CD4-positive, alpha-beta T cell treated with Interleukin-1 beta for 1 hour (primary cell): ENCODE results near the gene YIPF3.
A peak's percentile ranks its signal among the peaks of the same experiment; 100 is the strongest.
"Not testable (repeated sequence)": the region's sequence is repeated elsewhere in the genome, so short reads cannot be mapped to it uniquely, and the experiment has no call there.

ENCODE experiments used
- DNase-seq, 2 donors: peaks; one replicate each; pipeline ENCODE4 v3.0.0-alpha.2; 2020 to 2022

YIPF3 gene

DNA sequence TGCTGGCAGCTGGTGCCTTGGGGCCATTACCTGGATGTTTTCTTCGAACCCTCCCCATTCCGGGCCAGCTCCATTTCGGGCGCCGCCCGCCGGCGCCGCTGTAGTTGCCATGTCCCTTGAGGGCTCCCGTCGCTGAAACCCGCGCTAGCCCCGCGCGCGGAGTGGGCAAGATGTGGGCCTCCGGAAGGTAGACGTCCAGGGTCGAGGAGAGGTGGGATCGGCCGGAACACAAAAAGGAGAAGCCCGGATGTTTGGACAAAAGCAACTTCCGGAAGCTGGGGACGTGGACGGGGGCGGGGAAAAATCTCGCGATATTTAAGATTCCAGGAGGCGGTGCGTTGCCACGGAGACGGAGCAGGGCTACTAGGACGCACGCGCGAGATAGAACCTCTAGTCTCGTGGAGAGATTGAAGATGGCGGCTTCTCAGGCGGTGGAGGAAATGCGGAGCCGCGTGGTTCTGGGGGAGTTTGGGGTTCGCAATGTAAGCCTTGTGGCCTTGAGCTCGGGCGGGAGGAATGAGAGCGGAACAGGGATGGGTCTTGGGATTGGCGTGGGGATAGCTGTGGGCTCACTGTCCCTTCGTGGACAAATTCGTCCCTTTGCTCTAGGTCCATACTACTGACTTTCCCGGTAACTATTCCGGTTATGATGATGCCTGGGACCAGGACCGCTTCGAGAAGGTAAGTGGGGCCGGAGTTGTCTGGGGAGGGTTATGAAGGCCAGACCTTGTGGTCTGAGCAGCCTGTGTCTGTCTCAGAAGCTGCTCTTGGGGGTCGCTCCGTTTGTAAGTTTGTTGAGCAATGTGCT is at the start of gene YIPF3, which contains the start of gene POLR1C:
YIPF3 (minus strand) TSS at position 230 of the 808 bp plus-strand sequence; CDS start at position 111, 119 bp downstream.
POLR1C (plus strand) TSS at position 393 of the 808 bp plus-strand sequence; CDS start at position 414, 21 bp downstream.
- peak; percentile 95 to 97 for DNase-seq

- DNase-seq, result no peak
Observed at GRCh38 chr6:43559328-43559727, 42.6 kb upstream of the YIPF3 start.

DNA sequence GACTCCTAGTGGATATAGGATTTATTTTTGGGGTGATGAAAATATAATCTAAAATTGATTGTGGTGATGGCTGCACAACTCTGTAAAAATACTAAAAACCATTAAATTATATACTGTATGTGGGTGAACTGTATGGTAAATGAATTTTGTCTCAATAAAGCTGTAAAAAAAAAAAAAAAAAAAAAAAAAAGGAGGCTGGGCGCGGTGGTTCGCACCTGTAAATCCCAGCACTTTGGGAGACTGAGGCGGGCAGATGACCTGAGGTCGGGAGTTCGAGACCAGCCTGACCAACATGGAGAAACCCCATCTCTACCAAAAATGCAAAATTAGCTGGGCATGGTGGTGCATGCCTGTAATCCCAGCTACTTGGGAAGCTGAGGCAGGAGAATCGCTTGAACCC is 40.9 kb upstream of the YIPF3 start:
- not testable (repeated sequence) for DNase-seq

DNA sequence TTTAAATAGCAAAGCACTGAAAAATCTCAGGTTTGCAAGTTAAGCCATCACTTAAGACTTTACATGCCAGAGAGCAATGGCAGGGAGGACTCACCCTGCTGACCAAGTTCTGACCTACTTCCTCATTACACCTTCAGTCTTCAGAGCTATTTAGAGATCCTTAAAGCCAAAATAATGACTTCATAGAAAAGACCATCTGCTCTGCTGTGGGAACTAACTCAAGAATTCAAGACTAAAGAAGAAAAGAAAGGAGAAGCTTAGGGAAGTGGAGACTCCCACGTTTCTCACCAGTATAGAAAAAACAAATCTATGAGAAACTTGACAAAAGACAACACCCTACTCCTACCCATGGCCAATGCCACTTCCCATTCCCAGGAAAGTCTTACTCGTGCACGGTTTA is 30.5 kb upstream of the YIPF3 start:
- no peak for DNase-seq

GRCh38 chr6:43544461-43544860 is 27.7 kb upstream of the YIPF3 start:
- DNase-seq, result peak in 1 of 2 donors; percentile 6

DNA sequence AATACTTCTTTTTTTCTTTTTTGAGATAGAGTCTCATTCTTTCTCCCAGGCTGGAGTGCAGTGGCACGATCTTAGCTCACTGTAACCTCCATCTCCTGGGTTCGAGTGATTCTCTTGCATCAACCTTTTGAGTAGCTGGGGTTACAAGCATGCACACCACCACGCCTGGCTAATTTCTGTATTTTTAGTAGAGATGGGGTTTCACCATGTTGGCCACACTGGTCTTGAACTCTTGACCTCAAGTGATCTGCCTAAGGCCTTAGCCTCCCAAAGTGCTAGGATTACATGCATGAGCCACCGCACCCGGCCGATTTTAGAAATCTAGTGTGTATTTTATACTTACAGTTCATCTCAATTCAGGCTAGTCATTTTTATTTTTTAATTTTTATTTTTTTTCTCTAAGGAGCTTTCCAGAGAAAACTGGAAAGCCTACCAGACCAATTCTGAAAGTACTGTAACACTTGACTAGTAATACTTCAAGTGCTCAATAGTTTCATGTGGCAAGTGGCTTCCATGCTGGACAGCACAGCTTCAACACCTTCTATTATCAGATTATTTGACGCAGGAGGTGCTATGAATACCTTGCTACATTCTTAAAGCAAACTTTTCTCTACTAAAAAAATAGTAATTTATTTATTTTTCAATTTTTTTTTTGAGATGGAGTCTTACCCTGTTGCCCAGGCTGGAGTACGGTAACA is 25.2 kb upstream of the YIPF3 start:
- no peak for DNase-seq

DNA sequence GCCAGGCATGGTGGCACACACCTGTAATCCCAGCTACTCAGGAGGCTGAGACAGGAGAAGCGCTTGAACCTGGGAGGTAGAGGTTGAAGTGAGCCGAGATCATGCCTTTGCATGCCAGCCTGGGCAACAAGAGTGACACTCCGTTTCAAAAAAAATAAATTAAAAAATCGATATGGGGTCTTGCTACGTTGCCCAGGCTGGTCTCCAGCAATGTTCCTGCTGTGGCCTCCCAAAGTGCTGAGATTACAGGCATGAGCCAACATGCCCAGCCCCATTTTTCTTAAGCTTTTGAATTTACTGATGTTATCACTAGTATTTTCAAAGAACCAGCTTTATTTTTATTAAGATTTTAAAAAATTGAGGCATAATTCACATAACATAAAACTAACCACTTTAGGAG is 23.8 kb upstream of the YIPF3 start:
- no peak for DNase-seq

GRCh38 chr6:43539409-43539808 is 22.7 kb upstream of the YIPF3 start:
- DNase-seq, result not testable (repeated sequence)

- not testable (repeated sequence) for DNase-seq
Observed at GRCh38 chr6:43538986-43539385, 22.3 kb upstream of the YIPF3 start.

DNA sequence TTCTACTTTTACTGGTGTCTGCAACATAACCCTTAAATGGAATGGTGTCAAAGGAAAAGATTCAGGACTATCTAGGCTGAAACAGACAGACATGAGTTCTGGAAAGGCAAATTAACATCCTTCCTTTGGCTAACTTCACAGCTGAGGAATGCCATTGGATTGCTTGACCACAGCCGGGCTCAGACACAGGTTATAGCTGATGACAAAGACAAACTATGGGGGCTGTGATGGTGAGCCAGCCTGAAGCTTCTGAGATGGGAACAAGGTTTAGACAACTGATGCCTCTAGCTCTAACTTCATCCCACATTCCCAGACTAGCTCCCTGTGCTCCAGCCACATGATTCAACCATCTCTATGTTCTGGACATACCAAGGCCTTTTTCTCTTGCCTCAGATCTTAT is 15.5 kb upstream of the YIPF3 start:
- no peak for DNase-seq

DNA sequence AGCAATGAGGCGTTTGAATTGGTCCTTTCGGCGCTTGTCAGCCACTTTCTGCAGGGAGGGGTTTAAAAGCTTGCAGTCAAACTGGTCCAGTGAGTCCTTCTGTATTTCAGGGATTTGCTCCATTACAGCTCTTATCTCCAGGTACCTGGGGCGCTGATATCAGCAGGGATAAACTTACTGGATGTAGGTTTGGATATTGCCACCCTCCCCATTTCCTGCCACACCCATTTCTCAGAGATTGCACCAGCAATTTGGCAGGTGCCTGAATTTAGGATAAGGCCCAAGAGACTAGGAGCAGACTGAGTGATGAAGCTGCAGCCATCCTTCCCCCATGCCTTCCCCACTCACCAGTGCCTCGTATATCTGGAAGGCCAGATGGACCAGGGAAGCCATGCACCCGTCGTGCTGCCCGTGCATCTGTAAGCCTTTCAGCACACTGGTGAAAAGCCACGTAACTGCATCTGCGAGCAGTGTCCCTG is 7.8 kb upstream of the YIPF3 start:
- no peak for DNase-seq

GRCh38 chr6:43523284-43523683 is 6.6 kb upstream of the YIPF3 start:
- no peak for DNase-seq

- DNase-seq, result no peak
Observed at GRCh38 chr6:43522547-43523261, 6.0 kb upstream of the YIPF3 start.

- no peak for DNase-seq
Observed at GRCh38 chr6:43521836-43522235, 5.1 kb upstream of the YIPF3 start.

GRCh38 chr6:43520097-43520496 is 3.4 kb upstream of the YIPF3 start:
- no peak for DNase-seq

GRCh38 chr6:43517505-43518357 is 1.0 kb upstream of the YIPF3 start:
- DNase-seq, result no peak

GRCh38 chr6:43516367-43516696 is 394 bp downstream of the YIPF3 start:
- DNase-seq, result no peak

- DNase-seq, result no peak
Observed at GRCh38 chr6:43515808-43516207, 918 bp downstream of the YIPF3 start.

DNA sequence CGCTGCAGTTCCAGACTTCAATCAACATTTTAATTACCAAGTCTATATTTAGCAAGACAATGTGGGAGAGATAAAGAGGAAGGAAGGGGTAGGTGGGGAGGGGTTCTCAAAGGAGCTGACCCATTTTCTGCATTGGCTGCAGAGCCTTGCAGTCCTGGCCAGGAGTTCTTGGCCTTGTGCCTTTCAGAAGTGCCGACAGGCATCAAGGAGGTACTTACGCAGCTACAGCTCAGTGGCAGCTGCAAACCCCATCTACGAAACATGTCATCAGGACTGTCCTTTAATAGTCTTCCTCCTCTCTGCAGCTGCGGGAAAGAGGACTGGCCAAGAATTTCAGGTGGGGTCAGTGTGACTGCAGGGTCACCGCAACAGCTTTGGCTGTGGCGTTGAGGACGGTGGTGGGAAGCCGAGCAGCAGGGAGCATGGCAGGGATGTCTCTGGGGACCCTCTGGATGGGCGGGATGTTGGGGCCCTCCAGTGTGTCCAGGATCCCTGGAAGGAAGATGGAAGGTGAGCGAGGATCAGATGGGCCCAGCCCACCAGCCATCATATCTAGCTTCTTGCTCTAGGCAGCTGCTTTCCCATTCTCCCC is 4.8 kb downstream of the YIPF3 start:
- no peak for DNase-seq

DNA sequence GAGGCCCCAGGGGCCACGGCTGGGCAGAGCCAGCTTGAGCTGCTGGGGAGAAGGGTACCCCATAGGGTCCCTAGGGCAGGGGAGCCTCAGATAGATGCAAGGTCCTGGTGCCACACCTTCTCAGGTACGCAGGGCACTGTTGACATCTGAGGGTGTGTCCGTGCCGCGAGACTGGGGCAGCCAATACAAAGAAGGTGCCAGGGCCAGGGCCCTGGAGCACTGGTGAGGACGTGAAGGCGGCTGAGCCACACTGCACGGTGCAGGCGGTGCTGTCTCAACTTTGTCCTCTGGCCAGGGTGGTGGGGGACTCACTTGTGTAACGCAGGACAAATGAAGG is 5.9 kb downstream of the YIPF3 start:
- DNase-seq, result no peak

- peak; percentile 83 to 84 for DNase-seq
Observed at GRCh38 chr6:43509984-43510826, 6.5 kb downstream of the YIPF3 start, which contains the start of gene LRRC73. Gene LRRC73, minus strand, starts transcription at chr6:43510346. Its CDS starts 561 bp downstream, at chr6:43509785.
